Stimulated activated CD4-positive, alpha-beta T cell treated with anti-CD3 and anti-CD28 coated beads, TNF-alpha, amount 100 ng/mL, for 48 hours (primary cell): ENCODE results near the gene CD1B.
A peak's percentile ranks its signal among the peaks of the same experiment; 100 is the strongest.
"Not testable (repeated sequence)": the region's sequence is repeated elsewhere in the genome, so short reads cannot be mapped to it uniquely, and the experiment has no call there.

Source experiments
- DNase-seq, 3 donors: peaks; one replicate each; pipeline ENCODE4 v3.0.0-alpha.2; 2020; ENCODE audit warnings: low read depth in 3 of 3

CD1B gene

GRCh38 chr1:158331481-158332150 lies at the start of gene CD1B:
TSS of gene CD1B (minus strand) at chr1:158331531. CDS start at chr1:158331423, 108 bp downstream.
- DNase-seq, result no peak

DNA sequence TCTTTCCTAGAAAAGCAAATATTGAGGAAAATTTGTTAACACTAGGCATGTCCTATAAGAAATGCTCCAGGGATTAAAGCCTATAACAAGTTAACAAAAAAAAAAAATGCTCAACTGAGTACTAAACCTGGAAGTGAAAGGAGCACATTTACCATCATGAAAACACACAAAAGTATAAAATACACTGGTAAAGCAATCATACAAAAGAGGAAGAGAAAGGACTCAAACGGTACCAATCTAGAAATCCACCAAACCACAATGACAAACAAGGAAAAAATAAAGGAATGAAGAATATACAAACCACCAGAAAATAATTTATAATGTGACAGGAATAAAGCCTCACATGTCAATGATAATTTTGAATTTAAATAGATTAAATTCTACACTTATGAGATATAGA lies 43.5 kb upstream of the CD1B start:
- no peak for DNase-seq

DNA sequence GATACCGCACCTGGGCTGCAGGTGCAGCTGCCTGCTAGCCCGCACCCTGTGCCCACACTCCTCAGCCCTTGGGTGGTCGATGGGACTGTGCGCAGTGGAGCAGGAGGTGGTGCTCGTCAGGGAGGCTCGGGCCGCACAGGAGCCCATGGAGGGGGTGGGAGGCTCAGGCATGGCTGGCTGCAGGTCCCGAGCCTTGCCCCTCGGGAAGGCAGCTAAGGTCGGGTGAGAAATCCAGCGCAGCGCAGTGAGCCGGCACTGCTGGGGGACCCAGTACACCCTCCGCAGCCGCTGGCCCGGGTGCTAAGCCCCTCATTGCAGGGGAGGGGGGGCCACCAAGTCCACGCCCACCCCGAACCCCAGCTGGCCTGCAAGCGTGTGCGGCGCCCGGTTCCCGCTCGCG lies 42.8 kb upstream of the CD1B start:
- not testable (repeated sequence) for DNase-seq

GRCh38 chr1:158371188-158371953 lies 40.0 kb upstream of the CD1B start:
- DNase-seq, result peak; percentile 8 to 48 (median 11)

- no peak for DNase-seq
Observed at GRCh38 chr1:158366783-158367182, 35.5 kb upstream of the CD1B start.

DNA sequence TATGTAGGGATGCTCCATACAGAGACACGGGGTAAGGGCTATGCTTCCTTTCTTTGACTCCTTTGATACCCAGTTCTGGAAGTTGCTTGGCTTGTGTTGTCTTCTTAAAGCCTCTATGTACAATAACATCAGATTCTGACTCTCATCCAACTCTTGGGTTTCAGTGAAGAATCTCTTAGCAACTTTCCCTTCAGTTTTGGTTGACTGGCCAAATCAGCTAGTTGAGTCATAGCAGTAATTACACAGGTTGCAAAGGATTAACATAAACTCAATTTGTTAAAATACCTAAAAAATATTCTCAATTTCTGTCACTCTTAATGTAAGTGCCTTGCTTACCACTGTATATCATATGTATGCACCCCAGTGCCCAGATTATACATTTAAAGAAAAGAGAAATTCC lies 31.6 kb upstream of the CD1B start:
- no peak for DNase-seq

GRCh38 chr1:158362482-158362881 lies 31.2 kb upstream of the CD1B start:
- no peak for DNase-seq

GRCh38 chr1:158357441-158357840 lies 26.1 kb upstream of the CD1B start:
- no peak for DNase-seq

DNA sequence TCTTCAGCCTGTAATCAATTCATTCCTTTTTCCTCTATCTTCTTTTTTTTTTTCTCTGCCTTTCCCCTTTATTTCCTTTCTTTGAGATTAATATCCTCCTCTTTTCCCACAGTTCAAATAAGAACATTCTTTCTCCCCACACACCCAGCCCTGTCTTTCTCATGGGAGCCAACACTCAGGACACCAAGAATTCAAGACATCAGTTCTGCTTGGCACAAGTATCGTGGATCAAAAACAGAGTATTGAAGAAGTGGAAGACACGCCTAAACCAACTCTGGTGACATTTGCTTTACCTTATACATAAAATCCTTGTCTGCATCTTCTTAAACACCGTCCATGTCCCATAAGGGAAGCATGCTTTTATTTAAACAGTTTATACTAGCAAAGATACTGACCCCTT lies 25.3 kb upstream of the CD1B start:
- DNase-seq, result no peak

DNA sequence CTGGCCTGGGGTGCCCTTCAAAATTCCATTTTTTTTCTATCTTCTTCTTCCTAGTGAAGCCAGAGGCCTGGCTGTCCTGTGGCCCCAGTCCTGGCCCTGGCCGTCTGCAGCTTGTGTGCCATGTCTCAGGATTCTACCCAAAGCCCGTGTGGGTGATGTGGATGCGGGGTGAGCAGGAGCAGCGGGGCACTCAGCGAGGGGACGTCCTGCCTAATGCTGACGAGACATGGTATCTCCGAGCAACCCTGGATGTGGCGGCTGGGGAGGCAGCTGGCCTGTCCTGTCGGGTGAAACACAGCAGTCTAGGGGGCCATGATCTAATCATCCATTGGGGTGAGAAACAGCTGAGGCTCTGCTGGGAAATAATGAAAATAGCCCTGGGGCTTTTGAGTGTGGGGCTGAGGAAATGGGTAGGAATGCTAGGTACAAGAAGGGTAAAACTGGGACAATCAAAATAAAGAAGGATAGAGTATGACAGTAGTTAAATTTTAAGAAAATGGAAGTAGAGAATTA lies 24.5 kb upstream of the CD1B start:
- no peak for DNase-seq

- DNase-seq, result no peak
Observed at GRCh38 chr1:158354255-158354654, 22.9 kb upstream of the CD1B start.

DNA sequence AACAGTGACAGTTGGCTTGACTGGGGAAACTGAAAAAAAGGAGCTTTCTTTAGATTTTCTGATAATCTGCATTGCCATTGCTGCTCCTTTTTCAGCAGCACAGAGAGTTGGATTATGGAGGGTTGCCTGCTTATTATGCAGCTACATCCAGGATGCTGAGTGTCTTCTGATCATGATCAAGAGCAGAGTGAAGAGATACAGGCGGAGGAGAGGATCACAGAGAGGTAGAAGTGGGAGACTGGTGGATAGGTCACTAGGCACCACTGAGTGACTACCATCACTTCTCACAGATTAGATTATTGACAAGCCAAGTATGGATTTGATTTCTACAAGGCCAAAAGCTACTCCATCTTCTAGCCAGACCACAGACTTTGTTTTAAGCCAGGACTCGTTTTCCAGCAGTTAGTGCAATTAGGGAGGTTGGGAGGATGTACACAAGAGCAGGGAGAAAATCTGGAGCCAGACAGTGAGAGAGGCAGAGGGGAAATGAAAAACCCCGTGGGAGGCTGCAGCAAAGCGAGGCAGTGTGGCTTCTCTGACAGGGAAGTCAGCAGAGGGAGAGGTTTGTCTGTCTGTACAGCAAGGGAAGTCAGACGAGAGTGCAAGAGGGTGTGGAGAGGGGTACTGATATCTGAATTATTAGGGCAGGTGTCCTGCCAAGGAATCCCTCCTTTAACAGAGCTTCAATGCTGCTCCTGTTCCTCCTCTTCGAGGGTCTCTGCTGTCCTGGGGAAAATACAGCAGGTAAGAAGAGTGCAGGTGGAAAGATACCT lies 22.2 kb upstream of the CD1B start, which contains the start of gene CD1E:
Gene CD1E (plus strand): TSS at position 592 of the 773 bp plus-strand sequence. CDS start 95 bp downstream, at position 687.
- no peak for DNase-seq

DNA sequence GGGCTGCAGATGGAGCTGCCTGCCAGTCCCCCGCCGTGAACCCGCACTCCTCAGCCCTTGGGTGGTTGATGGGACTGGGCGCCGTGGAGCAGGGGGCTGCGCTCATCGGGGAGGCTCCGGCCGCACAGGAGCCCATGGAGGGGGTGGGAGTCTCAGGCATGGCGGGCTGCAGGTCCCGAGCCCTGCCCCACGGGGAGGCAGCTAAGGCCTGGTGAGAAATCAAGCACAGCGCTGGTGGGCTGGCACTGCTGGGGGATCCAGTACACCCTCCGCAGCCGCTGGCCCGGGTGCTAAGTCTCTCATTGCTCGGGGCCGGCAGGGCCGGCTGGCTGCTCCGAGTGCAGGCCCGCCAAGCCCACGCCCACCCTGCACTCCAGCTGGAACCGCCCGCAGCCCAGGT lies 17.6 kb upstream of the CD1B start:
- not testable (repeated sequence) for DNase-seq

GRCh38 chr1:158336413-158336812 lies 5.1 kb upstream of the CD1B start:
- not testable (repeated sequence) for DNase-seq

GRCh38 chr1:158335213-158335532 lies 3.8 kb upstream of the CD1B start:
- DNase-seq, result no peak

GRCh38 chr1:158334526-158335212 lies 3.3 kb upstream of the CD1B start:
- DNase-seq, result no peak

DNA sequence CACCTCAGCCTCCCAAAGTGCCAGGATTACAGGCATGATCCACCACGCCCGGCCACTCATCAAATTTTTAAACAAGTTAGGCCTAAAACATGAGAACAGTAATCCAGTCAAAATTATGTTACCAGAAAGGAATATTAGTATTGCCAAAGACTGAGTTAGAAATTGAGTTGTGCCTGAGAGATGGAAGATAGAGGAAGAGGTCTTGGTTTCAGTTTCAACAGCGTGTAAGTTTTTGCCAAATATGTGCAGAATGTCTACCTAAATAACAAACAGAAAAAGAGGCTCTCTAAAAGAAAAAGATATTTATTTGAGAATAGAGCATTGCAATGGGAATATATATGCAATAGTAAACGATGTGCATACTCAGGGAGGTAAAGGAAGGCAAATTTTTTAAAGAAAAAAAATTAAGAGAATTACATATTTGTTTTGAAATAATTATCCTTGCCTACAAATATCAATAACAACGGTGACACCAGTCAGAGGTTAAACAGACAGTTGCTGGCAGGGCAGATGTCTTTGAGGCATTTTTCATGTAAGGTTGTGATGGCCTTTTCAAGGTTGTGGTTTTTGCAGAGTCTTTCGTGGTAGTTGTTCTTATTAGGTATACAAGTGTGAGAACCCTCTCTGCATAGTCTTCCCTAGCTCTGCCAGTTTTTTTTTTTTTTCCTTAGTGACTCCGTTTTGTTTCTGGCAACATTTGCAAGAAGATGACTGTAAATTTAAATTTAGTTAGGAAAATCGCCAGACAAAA lies 2.2 kb upstream of the CD1B start:
- DNase-seq, result no peak

- DNase-seq, result no peak
Observed at GRCh38 chr1:158331106-158331425, 265 bp downstream of the CD1B start.

GRCh38 chr1:158330391-158331105 lies 783 bp downstream of the CD1B start:
- DNase-seq, result no peak

GRCh38 chr1:158329733-158330132 lies 1.6 kb downstream of the CD1B start:
- DNase-seq, result peak in 1 of 3 donors; percentile 4

GRCh38 chr1:158329300-158329699 lies 2.0 kb downstream of the CD1B start:
- no peak for DNase-seq
